Pancreas (tissue), 10 donors: ENCODE data around the gene OR51S1. TPM values are rescaled to one million over a fixed set of nuclear protein-coding genes. Genes with fewer than 3 reads are reported as not detected.

Experiments used
- ATAC-seq, 4 donors: fragments of 200-7000 bp; cut with Tn5 transposase; one replicate each; pipeline versions ENCODE4 v1.8.0 to v1.9.1; 2020; ENCODE audit warnings: mild to moderate bottlenecking in 4 of 4, moderate library complexity in 4 of 4
- DNase-seq, 6 donors: peaks; one replicate each; pipeline ENCODE4 v3.0.0-alpha.2; 2020
- FAIRE-seq: peaks from 2 replicates; lab custom pipeline; 2012; peaks lifted over from hg19 to GRCh38; lab: Jason Lieb, UNC
- H3K27ac ChIP-seq, 4 donors: fragments of 200-600 bp; sonication (generic); 1 replicate in 3 of 4; 2 replicates in 1 of 4; pipeline versions ENCODE4 v1.5.0 to v1.8.0; 2020
- H3K27me3 ChIP-seq, 4 donors: fragments of 200-600 bp; one replicate each; pipeline ENCODE4 v1.8.0; 2021
- H3K36me3 ChIP-seq, 3 donors: fragments of 200-600 bp; sonication (generic) in 1 of 3; one replicate each; pipeline versions ENCODE4 v1.5.0 to v1.8.0; 2020 to 2021
- H3K4me1 ChIP-seq, 3 donors: fragments of 200-600 bp; one replicate each; pipeline ENCODE4 v1.8.0; 2021
- H3K4me3 ChIP-seq, 4 donors: fragments of 200-600 bp; sonication (generic) in 2 of 4; one replicate each; pipeline versions ENCODE4 v1.5.0 to v1.8.0; 2020 to 2021
- H3K9me3 ChIP-seq, 4 donors: fragments of 200-600 bp; one replicate each; pipeline ENCODE4 v1.8.0; 2021
- WGBS, 2 donors: extraction: QIAGEN DNeasy Blood & Tissue Kit; methylation state at CpG; one replicate each; pipeline ENCODE4 v1.1.7; 2013; 5-methylcytosine and 5-hydroxymethylcytosine counted together
- intact Hi-C, 3 donors: fragments of 100-400 bp; cut with DNase I; formaldehyde crosslinking; loops; one replicate each; pipeline versions ENCODE4 v1.11.1 to v1.14.2; 2022
- polyA plus RNA-seq, 2 donors: library from polyadenylated mRNA; stranded (reverse); fragments of 200-250 nt; gene quantifications; one replicate each; pipeline ENCODE4 v1.2.3, GENCODE V29; 2013
- total RNA-seq, 6 donors: library from RNA; stranded (reverse); fragmentation: NEBNext Ultra II Directional in 4 of 6; extraction: Animal tissue kit (Norgen Biotek cat#: 25700) in 4 of 6; gene quantifications; one replicate each; pipeline versions ENCODE4 v1.2.1 to v1.2.4, GENCODE V29; 2021 to 2023
- TF ChIP-seq, protein P1 (sequence below), 4 donors: fragments of 200-600 bp; sonication (generic) in 3 of 4; IDR thresholded peaks; one replicate each; pipeline versions ENCODE4 v1.5.0 to v1.8.0; 2021; ENCODE audit warnings: antibody characterized with exemption in 4 of 4
- donor health status: healthy with polysubstance abuse.
- donor health status: DM: no; HTN: no; CAD: no; lungs with moderate emphysema.
- donor health status: DM: no; HTN: no; CAD: no.
- donor health status: control.
- donor health status: control.
- donor health status: Bipolar disorder and iron deficiency.
- donor health status: DM: yes; HTN: yes; CAD: no.
- donor health status: DM: no; HTN: no; CAD: no.
- donor health status: DM: no; HTN: no; CAD: no.
- donor health status: DM: yes; HTN: yes; CAD: no.

OR51S1 gene, protein sequence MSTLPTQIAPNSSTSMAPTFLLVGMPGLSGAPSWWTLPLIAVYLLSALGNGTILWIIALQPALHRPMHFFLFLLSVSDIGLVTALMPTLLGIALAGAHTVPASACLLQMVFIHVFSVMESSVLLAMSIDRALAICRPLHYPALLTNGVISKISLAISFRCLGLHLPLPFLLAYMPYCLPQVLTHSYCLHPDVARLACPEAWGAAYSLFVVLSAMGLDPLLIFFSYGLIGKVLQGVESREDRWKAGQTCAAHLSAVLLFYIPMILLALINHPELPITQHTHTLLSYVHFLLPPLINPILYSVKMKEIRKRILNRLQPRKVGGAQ
- total RNA-seq, result not detected
- polyA plus RNA-seq, result not detected

DNA sequence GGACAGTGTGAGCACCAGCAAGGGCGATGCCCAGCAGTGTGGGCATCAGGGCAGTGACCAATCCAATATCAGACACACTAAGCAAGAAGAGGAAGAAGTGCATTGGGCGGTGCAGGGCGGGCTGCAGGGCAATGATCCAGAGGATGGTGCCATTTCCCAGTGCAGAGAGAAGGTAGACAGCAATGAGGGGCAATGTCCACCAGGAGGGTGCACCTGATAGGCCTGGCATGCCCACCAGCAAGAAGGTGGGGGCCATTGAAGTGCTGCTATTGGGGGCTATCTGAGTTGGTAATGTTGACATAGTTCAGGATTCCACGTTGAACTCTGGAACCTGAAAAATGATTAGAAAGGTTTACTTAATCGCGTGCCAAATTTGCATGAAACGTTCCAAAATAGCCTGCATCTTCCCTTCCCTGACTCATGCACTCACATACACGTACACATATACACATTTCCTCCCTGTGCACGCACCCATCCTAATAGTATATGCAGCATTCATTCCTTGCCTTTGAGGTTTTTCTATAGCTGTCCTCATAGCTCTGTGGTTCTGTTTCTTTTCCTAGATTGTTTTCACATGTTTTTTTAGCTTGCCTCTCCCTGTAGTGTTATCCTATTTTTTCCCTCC, at the start of gene OR51S1:
Gene OR51S1 (minus strand): TSS at position 301 of the 625 bp plus-strand sequence. CDS start 0 bp downstream, at position 301.
- FAIRE-seq (no peak), DNase-seq (no peak), ATAC-seq (no peak)
- Histone ChIP-seq H3K4me3 (no peak within 1 kb of the TSS), H3K36me3 (no peaks in the 10 kb centered on the region), H3K4me1 (no peaks in the 10 kb centered on the region), H3K9me3 (no peaks in the 10 kb centered on the region), H3K27ac (no peak within 1 kb of the TSS), H3K27me3 (no peaks in the 10 kb centered on the region)
- WGBS, 2 donors, result 50 to 67% methylated on average over 9 of the region's 9 CpGs
- intact Hi-C loops, result no loop called here
- TF ChIP-seq, protein P1, sequence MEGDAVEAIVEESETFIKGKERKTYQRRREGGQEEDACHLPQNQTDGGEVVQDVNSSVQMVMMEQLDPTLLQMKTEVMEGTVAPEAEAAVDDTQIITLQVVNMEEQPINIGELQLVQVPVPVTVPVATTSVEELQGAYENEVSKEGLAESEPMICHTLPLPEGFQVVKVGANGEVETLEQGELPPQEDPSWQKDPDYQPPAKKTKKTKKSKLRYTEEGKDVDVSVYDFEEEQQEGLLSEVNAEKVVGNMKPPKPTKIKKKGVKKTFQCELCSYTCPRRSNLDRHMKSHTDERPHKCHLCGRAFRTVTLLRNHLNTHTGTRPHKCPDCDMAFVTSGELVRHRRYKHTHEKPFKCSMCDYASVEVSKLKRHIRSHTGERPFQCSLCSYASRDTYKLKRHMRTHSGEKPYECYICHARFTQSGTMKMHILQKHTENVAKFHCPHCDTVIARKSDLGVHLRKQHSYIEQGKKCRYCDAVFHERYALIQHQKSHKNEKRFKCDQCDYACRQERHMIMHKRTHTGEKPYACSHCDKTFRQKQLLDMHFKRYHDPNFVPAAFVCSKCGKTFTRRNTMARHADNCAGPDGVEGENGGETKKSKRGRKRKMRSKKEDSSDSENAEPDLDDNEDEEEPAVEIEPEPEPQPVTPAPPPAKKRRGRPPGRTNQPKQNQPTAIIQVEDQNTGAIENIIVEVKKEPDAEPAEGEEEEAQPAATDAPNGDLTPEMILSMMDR (IDR thresholded peaks at IDR 0.05), result no peak

DNA sequence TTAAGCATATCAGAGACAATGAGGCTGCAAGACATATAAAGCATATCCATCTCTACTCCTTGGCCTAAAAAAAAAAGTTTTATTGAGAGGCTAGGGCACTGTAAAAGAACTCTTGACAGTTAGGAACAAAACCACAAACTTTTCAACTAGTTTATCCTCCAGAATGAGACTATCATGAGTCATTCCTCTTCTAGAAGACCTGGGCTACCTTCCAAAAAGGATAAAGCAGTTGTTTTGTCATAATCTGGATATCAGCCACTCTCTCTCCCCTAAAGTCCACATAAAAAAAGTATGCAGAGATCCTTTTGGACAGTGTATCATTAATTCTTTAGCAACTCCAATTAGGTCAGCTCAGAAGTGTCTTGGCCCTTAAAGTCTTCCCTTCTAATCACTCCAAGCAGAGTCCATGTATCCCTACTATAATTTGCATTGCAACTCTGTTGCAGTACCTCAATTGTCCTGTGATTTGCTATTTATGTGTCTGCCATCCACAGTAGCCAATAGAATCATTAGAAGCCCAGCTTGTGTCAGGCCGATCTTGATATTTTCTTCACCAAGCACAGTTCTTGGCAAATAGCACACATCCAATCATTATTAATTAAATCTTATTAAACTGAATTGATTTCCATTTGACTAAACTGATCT, 43.1 kb upstream of the OR51S1 start:
- ATAC-seq, result peak in 1 of 4 donors; percentile 14
- H3K9me3 ChIP-seq, result no peaks in the 10 kb centered on the region
- WGBS, 2 donors, result 81 to 90% methylated on average over 1 of the region's 1 CpG
- no peaks in the 10 kb centered on the region for H3K4me1 ChIP-seq
- no peak overlapping the region for H3K4me3 ChIP-seq
- H3K27ac ChIP-seq, result no peak overlapping the region
- intact Hi-C loops, result no loop called here
- DNase-seq, result no peak
- no peaks in the 10 kb centered on the region for H3K27me3 ChIP-seq
- TF ChIP-seq, protein P1 (IDR thresholded peaks at IDR 0.05), result no peak
- FAIRE-seq, result no peak
- no peaks in the 10 kb centered on the region for H3K36me3 ChIP-seq

DNA sequence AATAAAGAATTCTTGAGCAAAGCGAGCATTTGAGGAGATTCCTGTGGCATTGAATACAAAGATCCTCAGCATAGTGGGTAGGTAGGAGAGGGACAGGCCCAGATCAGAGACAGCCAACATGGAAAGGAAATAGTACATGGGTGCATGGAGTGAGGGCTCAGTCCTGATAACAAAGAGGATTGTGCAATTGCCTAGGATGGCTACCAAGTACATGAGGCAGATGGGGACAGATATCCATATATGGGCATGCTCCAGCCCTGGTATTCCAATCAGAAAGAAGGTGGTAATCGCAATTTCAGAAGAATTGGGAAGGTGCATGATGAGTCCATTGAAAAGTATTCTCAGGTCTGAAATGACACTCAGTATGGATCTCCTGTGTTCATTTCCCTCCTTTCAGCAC, 41.3 kb upstream of the OR51S1 start:
- Histone ChIP-seq H3K9me3 (no peaks in the 10 kb centered on the region), H3K4me1 (no peaks in the 10 kb centered on the region), H3K27ac (no peak overlapping the region), H3K27me3 (no peaks in the 10 kb centered on the region), H3K36me3 (no peaks in the 10 kb centered on the region), H3K4me3 (no peak overlapping the region)
- ATAC-seq, result no peak
- intact Hi-C loops, result no loop called here
- TF ChIP-seq, protein P1 (IDR thresholded peaks at IDR 0.05), result no peak
- WGBS, 2 donors, result 81 to 83% methylated on average over 2 of the region's 2 CpGs
- no peak for FAIRE-seq
- no peak for DNase-seq

- DNase-seq (no peak), ATAC-seq (no peak), FAIRE-seq (no peak)
- Histone ChIP-seq H3K36me3 (no peaks in the 10 kb centered on the region), H3K27ac (no peak overlapping the region), H3K9me3 (no peaks in the 10 kb centered on the region), H3K4me1 (no peaks in the 10 kb centered on the region), H3K4me3 (no peak overlapping the region), H3K27me3 (no peaks in the 10 kb centered on the region)
- intact Hi-C loops, result no loop called here
- WGBS, 2 donors, result 0% methylated on average over 1 of the region's 1 CpG
- TF ChIP-seq, protein P1 (IDR thresholded peaks at IDR 0.05), result no peak
Measured at GRCh38 chr11:4887591-4887990, 38.6 kb upstream of the OR51S1 start.
